GM12873 (cell line): Measurements from ENCODE around the gene PDIA6.

ENCODE experiments used
- TF ChIP-seq, protein P1 (sequence below): IDR thresholded peaks from 2 replicates; pipeline ENCODE4 v1.5.1; 2012; ENCODE audit warnings: low read depth, mild to moderate bottlenecking, moderate library complexity, low read length, control low read depth; ENCODE audit not compliant: insufficient read depth; ENCODE audit errors: missing control alignments

Gene PDIA6, protein sequence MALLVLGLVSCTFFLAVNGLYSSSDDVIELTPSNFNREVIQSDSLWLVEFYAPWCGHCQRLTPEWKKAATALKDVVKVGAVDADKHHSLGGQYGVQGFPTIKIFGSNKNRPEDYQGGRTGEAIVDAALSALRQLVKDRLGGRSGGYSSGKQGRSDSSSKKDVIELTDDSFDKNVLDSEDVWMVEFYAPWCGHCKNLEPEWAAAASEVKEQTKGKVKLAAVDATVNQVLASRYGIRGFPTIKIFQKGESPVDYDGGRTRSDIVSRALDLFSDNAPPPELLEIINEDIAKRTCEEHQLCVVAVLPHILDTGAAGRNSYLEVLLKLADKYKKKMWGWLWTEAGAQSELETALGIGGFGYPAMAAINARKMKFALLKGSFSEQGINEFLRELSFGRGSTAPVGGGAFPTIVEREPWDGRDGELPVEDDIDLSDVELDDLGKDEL

DNA sequence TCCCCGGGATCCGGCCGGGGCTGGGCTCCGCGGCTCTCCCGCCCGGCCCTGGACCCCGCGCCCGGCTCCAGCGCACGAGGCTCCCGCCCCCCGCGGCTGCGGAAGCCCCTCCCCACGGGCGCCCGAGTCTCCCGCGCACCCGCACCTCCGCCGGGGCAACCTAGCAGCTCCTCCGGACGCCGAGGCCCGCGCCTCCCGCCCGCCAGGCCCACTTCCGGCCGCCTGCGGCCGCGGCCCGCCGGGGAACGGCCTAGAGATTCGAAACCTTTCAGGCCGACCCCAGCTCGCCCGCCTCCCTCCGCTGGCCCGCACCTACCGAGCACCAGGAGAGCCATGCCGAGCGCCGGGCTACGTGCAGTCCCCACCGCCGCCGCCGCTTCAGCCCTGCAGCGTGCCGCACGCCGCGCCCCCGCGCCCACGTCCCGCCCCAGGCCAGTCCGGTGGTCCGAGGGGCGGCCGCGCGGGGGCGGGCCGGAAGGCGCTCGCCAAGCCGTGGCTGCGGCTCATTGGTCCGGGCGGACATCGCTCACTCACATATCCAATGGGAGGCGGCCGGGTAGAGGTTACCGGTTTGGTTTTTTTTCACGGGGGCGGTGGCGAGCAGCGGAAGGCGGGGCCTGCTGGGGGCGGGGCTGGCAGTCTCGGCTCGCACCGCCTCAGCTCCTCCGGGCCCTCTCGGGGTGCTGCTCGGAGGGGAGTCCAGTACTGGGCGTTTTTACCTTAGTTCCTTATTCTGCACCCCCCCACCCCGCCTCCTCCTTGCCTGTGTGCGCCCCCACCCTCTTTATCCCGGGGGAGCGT lies at the start of gene PDIA6:
TSS of gene PDIA6 (minus strand) at position 424 of the 801 bp plus-strand sequence. CDS start at position 335, 89 bp downstream.
- TF ChIP-seq, protein P1, sequence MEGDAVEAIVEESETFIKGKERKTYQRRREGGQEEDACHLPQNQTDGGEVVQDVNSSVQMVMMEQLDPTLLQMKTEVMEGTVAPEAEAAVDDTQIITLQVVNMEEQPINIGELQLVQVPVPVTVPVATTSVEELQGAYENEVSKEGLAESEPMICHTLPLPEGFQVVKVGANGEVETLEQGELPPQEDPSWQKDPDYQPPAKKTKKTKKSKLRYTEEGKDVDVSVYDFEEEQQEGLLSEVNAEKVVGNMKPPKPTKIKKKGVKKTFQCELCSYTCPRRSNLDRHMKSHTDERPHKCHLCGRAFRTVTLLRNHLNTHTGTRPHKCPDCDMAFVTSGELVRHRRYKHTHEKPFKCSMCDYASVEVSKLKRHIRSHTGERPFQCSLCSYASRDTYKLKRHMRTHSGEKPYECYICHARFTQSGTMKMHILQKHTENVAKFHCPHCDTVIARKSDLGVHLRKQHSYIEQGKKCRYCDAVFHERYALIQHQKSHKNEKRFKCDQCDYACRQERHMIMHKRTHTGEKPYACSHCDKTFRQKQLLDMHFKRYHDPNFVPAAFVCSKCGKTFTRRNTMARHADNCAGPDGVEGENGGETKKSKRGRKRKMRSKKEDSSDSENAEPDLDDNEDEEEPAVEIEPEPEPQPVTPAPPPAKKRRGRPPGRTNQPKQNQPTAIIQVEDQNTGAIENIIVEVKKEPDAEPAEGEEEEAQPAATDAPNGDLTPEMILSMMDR, result no peak

DNA sequence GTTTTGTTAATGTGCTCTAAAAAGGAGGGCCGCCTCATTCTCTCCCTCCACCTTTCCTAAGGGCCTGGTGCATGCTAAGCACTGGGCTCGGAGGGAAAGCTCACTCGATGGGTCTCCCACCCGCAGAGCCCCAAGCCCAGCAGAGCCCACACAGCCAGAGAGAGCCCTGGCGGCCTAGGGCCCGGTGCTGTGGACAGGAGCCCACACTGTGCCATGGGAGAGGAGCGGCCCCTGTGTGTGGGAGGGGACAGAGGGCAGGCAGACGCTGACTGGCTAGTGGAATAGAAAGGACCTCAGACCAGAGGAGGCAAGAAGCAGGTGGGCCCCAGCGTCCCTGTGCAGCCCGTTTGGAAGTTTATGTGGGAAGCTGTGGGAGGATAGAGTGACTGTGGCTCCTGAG lies 49.7 kb upstream of the PDIA6 start:
- TF ChIP-seq, protein P1, result no peak

DNA sequence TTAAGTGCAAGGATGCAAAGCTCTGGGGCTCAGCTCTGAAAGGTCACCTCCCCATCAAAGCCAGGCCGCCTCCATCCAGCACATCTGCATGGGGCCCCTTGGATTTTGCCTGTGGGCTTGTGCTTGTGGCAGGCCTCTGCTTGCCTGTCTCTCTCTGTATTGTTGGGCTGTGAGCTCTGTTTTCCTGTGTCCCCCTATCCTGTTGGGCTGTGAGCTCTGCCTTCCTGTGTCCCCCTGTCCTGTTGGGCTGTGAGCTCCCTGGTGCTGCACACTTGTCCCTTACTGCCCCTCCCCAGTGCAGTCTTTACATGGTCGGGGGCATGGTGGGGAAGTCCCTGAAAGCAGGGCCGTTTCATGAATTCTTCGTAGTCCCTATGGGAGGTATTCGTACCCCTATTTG lies 49.2 kb upstream of the PDIA6 start:
- TF ChIP-seq, protein P1, result no peak

DNA sequence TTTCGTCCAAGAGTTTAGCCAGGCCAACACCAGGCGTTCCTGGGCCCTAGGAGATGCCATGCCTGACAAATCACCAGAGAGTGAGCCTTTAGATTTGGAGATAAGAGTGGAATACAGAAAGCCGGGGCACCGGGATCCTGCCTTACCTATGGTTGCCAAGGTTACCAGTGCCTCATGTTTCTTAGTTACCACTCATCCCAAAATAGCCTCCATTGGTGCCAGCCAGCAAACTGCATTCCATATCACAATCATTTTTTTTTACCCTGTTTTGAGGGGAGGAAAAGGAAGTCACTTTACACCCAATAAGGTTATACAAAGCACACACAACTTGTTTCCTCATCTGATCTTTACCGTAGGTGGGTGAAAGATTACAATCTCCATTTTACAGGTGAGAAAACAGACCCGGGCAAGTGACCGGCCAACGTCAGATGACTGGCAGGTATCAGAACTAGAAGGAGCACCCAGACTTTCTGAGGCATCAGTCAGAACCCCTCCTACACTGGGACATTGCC lies 48.3 kb upstream of the PDIA6 start:
- TF ChIP-seq, protein P1, result no peak

DNA sequence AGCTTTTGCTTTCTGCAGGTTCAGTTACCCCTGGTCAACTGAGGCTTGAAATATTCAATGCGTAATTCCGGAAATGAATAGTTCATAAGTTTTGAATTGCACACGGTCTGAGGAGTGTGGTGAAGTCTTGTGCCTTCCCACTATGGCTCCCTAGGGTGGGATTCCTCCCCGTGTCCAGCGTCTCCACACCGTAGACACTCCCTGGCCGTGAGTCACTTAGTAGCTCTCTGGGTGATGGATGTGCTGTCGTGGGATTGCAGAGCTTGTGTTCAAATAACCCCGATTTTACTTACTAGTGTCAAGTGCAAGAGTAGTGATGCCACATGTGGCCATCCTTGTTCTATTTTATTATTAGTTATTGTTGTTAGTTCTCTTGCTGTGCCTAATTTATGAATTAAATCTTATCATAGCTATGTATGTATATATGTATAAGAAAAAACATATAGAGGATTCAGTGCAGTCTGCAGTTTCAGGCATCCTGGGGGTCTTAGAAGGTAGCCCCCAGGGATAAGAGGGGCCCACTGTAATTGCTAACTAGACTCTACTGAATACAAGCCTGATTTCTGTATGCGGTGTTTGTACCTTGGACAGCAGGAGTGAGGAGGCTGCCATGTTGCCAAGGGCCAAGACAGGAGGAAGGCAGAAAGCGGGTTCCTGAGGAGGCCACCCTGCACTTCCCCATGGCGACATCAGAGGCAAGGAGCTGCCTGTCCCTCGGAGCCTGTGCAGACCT lies 47.7 kb upstream of the PDIA6 start:
- TF ChIP-seq, protein P1, result no peak

DNA sequence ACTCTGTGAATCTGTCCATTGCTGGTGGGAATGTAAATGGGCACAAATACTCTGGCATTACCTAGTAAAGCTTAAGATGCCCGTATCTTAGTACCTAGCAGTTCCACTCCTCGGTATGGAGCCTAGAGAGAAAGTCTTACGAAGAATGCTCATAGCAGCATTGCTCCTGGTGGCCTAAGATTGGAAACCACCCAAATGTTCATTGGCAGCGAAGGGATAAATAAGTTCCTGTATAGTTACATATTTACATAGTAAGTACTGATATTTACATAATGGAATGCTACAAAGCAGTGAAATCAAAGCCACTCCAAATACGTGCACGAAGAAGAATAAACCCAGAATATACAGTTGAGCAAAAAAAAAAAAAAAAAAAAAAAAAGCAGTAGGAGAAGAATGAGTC lies 46.7 kb upstream of the PDIA6 start:
- TF ChIP-seq, protein P1, result no peak
